HepG2 (cell line): ENCODE measurements around the gene TRAF5. TPM values are rescaled to one million over a fixed set of nuclear protein-coding genes. Genes with fewer than 3 reads are reported as not detected.

Source experiments
- LRRFIP1 ChIP-seq: sonication (generic); formaldehyde crosslinking; conservative IDR thresholded peaks from 2 replicates; pipeline ENCODE4 v1.4.0; 2020; ENCODE audit warnings: missing genetic modification reagents
- MLXIP ChIP-seq: sonication (generic); formaldehyde crosslinking; IDR thresholded peaks from 2 replicates; pipeline ENCODE4 v1.9.0; 2021; ENCODE audit warnings: missing genetic modification reagents, borderline replicate concordance
- ZBED4 ChIP-seq: sonication (generic); formaldehyde crosslinking; IDR thresholded peaks from 2 replicates; pipeline ENCODE4 v1.4.0; 2020; ENCODE audit warnings: missing genetic modification reagents, borderline replicate concordance
- ZFP91 ChIP-seq: sonication (generic); formaldehyde crosslinking; IDR thresholded peaks from 2 replicates; pipeline ENCODE4 v1.9.0; 2022; ENCODE audit warnings: missing genetic modification reagents, mild to moderate bottlenecking, borderline replicate concordance
- ZNF747 ChIP-seq: sonication (generic); formaldehyde crosslinking; IDR thresholded peaks from 2 replicates; pipeline ENCODE4 v1.8.1; 2023; ENCODE audit warnings: missing genetic modification reagents, mild to moderate bottlenecking, borderline replicate concordance
- ZNF770 ChIP-seq: sonication (generic); formaldehyde crosslinking; IDR thresholded peaks from 2 replicates; pipeline ENCODE4 v1.5.0; 2020; ENCODE audit warnings: mild to moderate bottlenecking, missing genetic modification reagents
- polyA plus RNA-seq, 8 experiments: library from polyadenylated mRNA; depleted of rRNA in 3 of 8; stranded (reverse) in 7 of 8; unstranded in 1 of 8; fragments of >200 nt; fragmentation: Illumina TruSeq in 4 of 8; extraction: Trizol in 4 of 8; gene quantifications; 2 replicates each; pipeline versions ENCODE4 v1.2.1 to v1.2.3, GENCODE V29; 2011 to 2016; ENCODE audit warnings: low read depth in 4 of 8, missing spikeins in 1 of 8, mixed read lengths in 1 of 8; ENCODE audit not compliant: insufficient read depth in 1 of 8
- total RNA-seq, 5 experiments: library from RNA; depleted of rRNA; stranded (reverse); fragments of >200 nt; fragmentation: Illumina TruSeq; extraction: Trizol; gene quantifications; 2 replicates each; pipeline ENCODE4 v1.2.3, GENCODE V29; 2016; ENCODE audit warnings: low read depth in 1 of 5

Gene TRAF5
- total and polyA plus RNA-seq, 2 of the 13 experiments (the other 11 are each of a cell fraction or from before 2014, with no cell fraction given) = 0.27 to 1.6 TPM

- TF ChIP-seq ZFP91 (CRISPR knock-in tag) (no peak), LRRFIP1 (CRISPR knock-in tag) (no peak), ZBED4 (CRISPR knock-in tag) (no peak), ZNF747 (CRISPR knock-in tag) (no peak), MLXIP (CRISPR knock-in tag) (no peak), ZNF770 (CRISPR knock-in tag) (no peak)
Observed at GRCh38 chr1:211338224-211338620, 11.6 kb downstream of the TRAF5 start (continued).
